HG02852 (cell line): ENCODE results near the gene CLEC3A.
"Not testable (repeated sequence)": the region's sequence is repeated elsewhere in the genome, so short reads cannot be mapped to it uniquely, and the experiment has no call there.

Experiments
- ATAC-seq: cut with Tn5 transposase; IDR thresholded peaks from one replicate; pipeline ENCODE4 v1.9.1; 2021; ENCODE audit warnings: mild to moderate bottlenecking, moderate library complexity; ENCODE audit not compliant: unreplicated experiment

CLEC3A gene

GRCh38 chr16:78028018-78028417 is 5.7 kb downstream of the CLEC3A start:
- no peak for ATAC-seq

DNA sequence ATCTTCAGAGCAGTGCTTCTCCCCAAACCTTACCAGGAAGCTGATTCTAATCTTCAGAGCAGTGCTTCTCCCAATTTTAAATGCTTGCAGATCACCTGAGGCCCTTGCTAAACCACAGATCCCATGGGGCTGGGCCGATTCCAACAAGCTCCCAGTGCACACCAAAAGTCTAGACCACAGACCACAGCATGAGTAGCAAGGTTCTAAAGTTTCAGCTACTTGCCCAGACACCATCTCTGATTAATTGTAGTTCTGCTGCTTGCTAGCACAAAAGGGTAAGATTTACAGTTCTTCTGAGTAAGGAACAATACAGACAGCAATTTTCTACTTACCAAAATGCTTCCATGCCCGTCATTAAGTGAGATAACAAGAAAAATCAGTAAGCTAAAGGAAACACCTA is 12.2 kb downstream of the CLEC3A start:
- ATAC-seq, result no peak

GRCh38 chr16:78035012-78035411 is 12.7 kb downstream of the CLEC3A start:
- ATAC-seq, result no peak

DNA sequence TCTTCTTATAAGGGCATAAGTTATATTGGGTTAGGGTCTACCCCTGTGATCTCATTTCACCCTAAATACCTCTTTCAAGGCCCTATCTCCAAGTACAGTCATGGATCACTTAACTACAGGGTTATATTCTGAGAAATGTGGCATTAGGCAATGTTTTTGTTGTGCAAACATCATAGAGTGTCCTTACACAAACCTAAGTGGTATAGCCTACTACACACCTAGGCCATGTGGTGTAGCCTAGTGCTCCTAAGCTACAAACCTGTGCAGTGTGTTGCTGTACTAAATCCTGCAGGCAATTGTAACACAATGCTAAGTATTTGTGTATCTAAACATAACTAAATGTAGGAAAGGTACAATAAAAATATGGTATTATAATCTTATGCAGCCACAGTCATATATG is 18.0 kb downstream of the CLEC3A start:
- no peak for ATAC-seq

- ATAC-seq, result no peak
Observed at GRCh38 chr16:78045865-78046581, 23.7 kb downstream of the CLEC3A start.

DNA sequence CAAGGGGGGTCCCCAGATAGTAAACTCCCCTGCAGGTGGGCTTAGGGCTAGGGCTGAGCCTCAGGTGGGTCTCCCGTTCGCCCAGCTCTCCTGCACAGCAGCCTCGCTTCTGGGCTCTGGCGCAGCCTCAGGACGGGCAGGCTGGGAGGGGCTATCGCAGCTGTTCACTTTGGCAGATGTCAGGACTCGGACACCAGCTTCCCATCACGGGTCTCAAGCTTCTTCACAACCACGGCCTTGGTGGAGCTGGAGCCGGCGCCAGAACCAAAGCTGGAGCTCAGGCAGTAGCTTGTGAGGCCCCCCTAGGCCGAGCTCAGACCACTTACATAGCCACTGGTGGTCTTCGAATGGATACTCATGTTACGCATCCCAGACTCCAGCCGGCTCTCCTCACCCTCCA is 26.0 kb downstream of the CLEC3A start:
- ATAC-seq, result no peak

GRCh38 chr16:78050734-78051400 is 28.5 kb downstream of the CLEC3A start:
- ATAC-seq, result no peak

GRCh38 chr16:78057803-78058564 is 35.6 kb downstream of the CLEC3A start:
- no peak for ATAC-seq

GRCh38 chr16:78059806-78060205 is 37.5 kb downstream of the CLEC3A start:
- ATAC-seq, result not testable (repeated sequence)

GRCh38 chr16:78060295-78060694 is 37.9 kb downstream of the CLEC3A start:
- ATAC-seq, result no peak

DNA sequence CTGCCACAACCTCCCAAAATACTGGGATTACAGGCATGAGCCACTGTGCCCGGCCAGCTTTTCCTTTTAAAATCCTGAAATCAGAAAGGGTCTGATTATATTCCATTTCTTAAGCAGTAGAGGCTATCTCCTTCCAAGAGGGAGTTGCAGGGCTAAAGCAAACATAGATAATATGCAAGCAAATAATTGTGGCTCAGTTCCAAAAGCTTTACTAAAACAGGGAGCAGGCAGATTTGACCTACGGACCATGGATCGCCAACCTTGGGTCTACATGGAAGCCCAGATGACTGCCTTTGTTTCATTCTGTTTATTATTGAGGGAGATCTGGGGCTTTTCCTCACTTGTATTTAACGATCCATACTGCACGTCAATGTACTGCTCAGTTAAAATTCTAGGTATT is 38.5 kb downstream of the CLEC3A start:
- no peak for ATAC-seq

- no peak for ATAC-seq
Observed at GRCh38 chr16:78065319-78065718, 43.0 kb downstream of the CLEC3A start.

DNA sequence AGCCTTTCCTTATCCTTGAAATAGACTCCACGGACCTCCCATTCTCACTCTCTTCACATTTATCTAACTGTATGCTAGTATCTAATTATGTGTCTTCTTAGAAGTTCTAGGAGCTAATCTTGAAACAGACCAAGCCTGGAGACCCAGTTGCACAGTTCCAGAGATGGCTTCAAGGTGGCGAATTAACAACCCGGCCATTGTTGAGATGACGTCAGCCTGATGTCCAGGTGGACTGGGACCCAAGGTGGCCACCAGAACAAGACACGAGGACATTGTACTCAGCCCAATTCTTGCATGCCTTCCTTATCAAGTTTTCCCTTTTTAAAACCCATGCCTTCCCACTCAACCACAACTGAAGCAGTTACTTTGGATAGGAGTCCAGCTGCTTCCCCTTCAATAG is 47.6 kb downstream of the CLEC3A start:
- no peak for ATAC-seq

DNA sequence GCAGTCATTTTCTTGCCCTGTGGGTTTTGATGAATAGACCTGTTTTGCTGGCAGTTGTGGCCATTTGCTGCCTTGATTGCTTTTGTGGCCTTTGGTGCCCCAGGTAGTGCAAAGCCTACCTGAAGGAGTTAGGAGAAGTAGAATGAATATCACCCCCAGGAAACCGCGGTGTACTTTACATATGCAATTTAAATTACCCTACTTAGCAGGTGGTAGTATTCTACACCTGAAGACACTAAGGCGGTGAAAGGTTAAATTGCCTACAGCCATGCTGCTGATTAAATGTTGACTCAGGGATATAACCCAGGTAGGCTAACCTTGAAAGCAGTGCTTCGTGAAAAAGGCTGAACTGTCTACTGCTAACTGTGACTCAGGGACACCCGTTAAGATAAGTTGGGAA is 49.9 kb downstream of the CLEC3A start:
- ATAC-seq, result no peak

- no peak for ATAC-seq
Observed at GRCh38 chr16:78075800-78076199, 53.5 kb downstream of the CLEC3A start.

DNA sequence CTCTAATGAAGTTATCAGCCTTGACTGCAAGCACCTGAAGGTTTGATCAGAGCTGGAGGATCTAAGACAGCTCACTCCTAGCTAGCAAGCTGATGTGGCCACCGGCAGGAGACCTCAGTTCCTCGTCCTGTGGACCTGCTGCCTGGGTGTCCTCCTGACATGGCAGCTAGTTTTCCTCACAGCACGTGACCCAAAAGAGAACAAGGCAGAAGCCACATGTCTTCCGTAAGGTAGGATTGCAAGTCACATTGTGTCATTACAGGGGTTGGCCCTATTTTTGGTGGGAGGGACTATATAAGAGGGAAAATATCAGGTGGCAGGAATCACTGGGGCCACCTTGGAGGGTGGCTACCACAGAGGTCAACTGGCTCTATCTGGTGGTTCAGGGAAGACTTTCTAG is 59.0 kb downstream of the CLEC3A start:
- no peak for ATAC-seq
